Measurements from ENCODE around the gene SREBF1. TPM values are rescaled to one million over a fixed set of nuclear protein-coding genes. Genes with fewer than 3 reads are reported as not detected.

The SREBF1 gene
- total and polyA plus RNA-seq, 4 donors: 27.5 to 71.8 (median 45.8) TPM

GRCh38 chr17:17849147-17849820, 12.5 kb upstream of the SREBF1 start:
- Histone ChIP-seq H3K36me3 (ENCODE audit: control insufficient read depth, insufficient read depth, low read length) (peaks cover 61% of the 10 kb centered on the region), H3K9me3 (ENCODE audit: control insufficient read depth, insufficient read depth, low read length) (no peaks in the 10 kb centered on the region), H3K4me1 (ENCODE audit: control insufficient read depth, insufficient read depth, low read length) (peaks cover 44% of the 10 kb centered on the region), H3K27me3 (ENCODE audit: control insufficient read depth, insufficient read depth, low read length) (no peaks in the 10 kb centered on the region), H3K27ac (ENCODE audit: low read depth, low read length) (peak overlapping the region; percentile 73), H3K4me3 (ENCODE audit: low read depth, low read length) (no peak overlapping the region)
- 47% methylated on average over 5 of the region's 5 CpGs for WGBS (ENCODE audit: insufficient coverage)
- peak in 1 of 6 donors; percentile 61 for DNase-seq (ENCODE audit: low read depth in 4 of 6, low spot score in 6 of 6)

GRCh38 chr17:17848311-17849082, 11.7 kb upstream of the SREBF1 start:
- no peak overlapping the region for H3K4me3 ChIP-seq (ENCODE audit: low read depth, low read length)
- H3K27ac ChIP-seq (ENCODE audit: low read depth, low read length): no peak overlapping the region
- H3K36me3 ChIP-seq (ENCODE audit: control insufficient read depth, insufficient read depth, low read length): peaks cover 67% of the 10 kb centered on the region
- 95% methylated on average over 8 of the region's 10 CpGs for WGBS (ENCODE audit: insufficient coverage)
- peaks cover 45% of the 10 kb centered on the region for H3K4me1 ChIP-seq (ENCODE audit: control insufficient read depth, insufficient read depth, low read length)
- H3K9me3 ChIP-seq (ENCODE audit: control insufficient read depth, insufficient read depth, low read length): no peaks in the 10 kb centered on the region
- no peaks in the 10 kb centered on the region for H3K27me3 ChIP-seq (ENCODE audit: control insufficient read depth, insufficient read depth, low read length)
- DNase-seq (ENCODE audit: low read depth in 4 of 6, low spot score in 6 of 6): no peak

GRCh38 chr17:17847726-17848125, 10.9 kb upstream of the SREBF1 start:
- 57% methylated on average over 1 of the region's 5 CpGs for WGBS (ENCODE audit: insufficient coverage)
- Histone ChIP-seq H3K27me3 (ENCODE audit: control insufficient read depth, insufficient read depth, low read length) (no peaks in the 10 kb centered on the region), H3K9me3 (ENCODE audit: control insufficient read depth, insufficient read depth, low read length) (no peaks in the 10 kb centered on the region), H3K36me3 (ENCODE audit: control insufficient read depth, insufficient read depth, low read length) (peaks cover 67% of the 10 kb centered on the region), H3K4me1 (ENCODE audit: control insufficient read depth, insufficient read depth, low read length) (peaks cover 45% of the 10 kb centered on the region), H3K27ac (ENCODE audit: low read depth, low read length) (no peak overlapping the region), H3K4me3 (ENCODE audit: low read depth, low read length) (no peak overlapping the region)
- no peak for DNase-seq (ENCODE audit: low read depth in 4 of 6, low spot score in 6 of 6)

- no peak overlapping the region for H3K27ac ChIP-seq (ENCODE audit: low read depth, low read length)
- peaks cover 50% of the 10 kb centered on the region for H3K4me1 ChIP-seq (ENCODE audit: control insufficient read depth, insufficient read depth, low read length)
- no peaks in the 10 kb centered on the region for H3K9me3 ChIP-seq (ENCODE audit: control insufficient read depth, insufficient read depth, low read length)
- no peak for DNase-seq (ENCODE audit: low read depth in 4 of 6, low spot score in 6 of 6)
- peaks cover 67% of the 10 kb centered on the region for H3K36me3 ChIP-seq (ENCODE audit: control insufficient read depth, insufficient read depth, low read length)
- 76% methylated on average over 15 of the region's 17 CpGs for WGBS (ENCODE audit: insufficient coverage)
- no peaks in the 10 kb centered on the region for H3K27me3 ChIP-seq (ENCODE audit: control insufficient read depth, insufficient read depth, low read length)
- H3K4me3 ChIP-seq (ENCODE audit: low read depth, low read length): no peak overlapping the region
Measured at GRCh38 chr17:17847118-17847689, 10.4 kb upstream of the SREBF1 start.

GRCh38 chr17:17846645-17847044, 9.9 kb upstream of the SREBF1 start:
- H3K4me1 ChIP-seq (ENCODE audit: control insufficient read depth, insufficient read depth, low read length): peaks cover 53% of the 10 kb centered on the region
- no peak overlapping the region for H3K27ac ChIP-seq (ENCODE audit: low read depth, low read length)
- H3K4me3 ChIP-seq (ENCODE audit: low read depth, low read length): no peak overlapping the region
- WGBS (ENCODE audit: insufficient coverage): 68% methylated on average over 6 of the region's 8 CpGs
- peaks cover 67% of the 10 kb centered on the region for H3K36me3 ChIP-seq (ENCODE audit: control insufficient read depth, insufficient read depth, low read length)
- H3K9me3 ChIP-seq (ENCODE audit: control insufficient read depth, insufficient read depth, low read length): no peaks in the 10 kb centered on the region
- H3K27me3 ChIP-seq (ENCODE audit: control insufficient read depth, insufficient read depth, low read length): no peaks in the 10 kb centered on the region
- DNase-seq (ENCODE audit: low read depth in 4 of 6, low spot score in 6 of 6): no peak

GRCh38 chr17:17846003-17846402, 9.2 kb upstream of the SREBF1 start:
- peaks cover 52% of the 10 kb centered on the region for H3K4me1 ChIP-seq (ENCODE audit: control insufficient read depth, insufficient read depth, low read length)

GRCh38 chr17:17845046-17845775, 8.4 kb upstream of the SREBF1 start:
- no peak overlapping the region for H3K4me3 ChIP-seq (ENCODE audit: low read depth, low read length)
- H3K27ac ChIP-seq (ENCODE audit: low read depth, low read length): no peak overlapping the region
- no peak for DNase-seq (ENCODE audit: low read depth in 4 of 6, low spot score in 6 of 6)
- peaks cover 56% of the 10 kb centered on the region for H3K36me3 ChIP-seq (ENCODE audit: control insufficient read depth, insufficient read depth, low read length)
- peaks cover 53% of the 10 kb centered on the region for H3K4me1 ChIP-seq (ENCODE audit: control insufficient read depth, insufficient read depth, low read length)
- 72% methylated on average over 13 of the region's 13 CpGs for WGBS (ENCODE audit: insufficient coverage)
- H3K9me3 ChIP-seq (ENCODE audit: control insufficient read depth, insufficient read depth, low read length): no peaks in the 10 kb centered on the region
- H3K27me3 ChIP-seq (ENCODE audit: control insufficient read depth, insufficient read depth, low read length): no peaks in the 10 kb centered on the region

More at GRCh38 chr17:17846003-17846402, 9.2 kb upstream of the SREBF1 start:
- H3K9me3 ChIP-seq (ENCODE audit: control insufficient read depth, insufficient read depth, low read length): no peaks in the 10 kb centered on the region
- peaks cover 63% of the 10 kb centered on the region for H3K36me3 ChIP-seq (ENCODE audit: control insufficient read depth, insufficient read depth, low read length)
- DNase-seq (ENCODE audit: low read depth in 4 of 6, low spot score in 6 of 6): no peak
- 57% methylated on average over 8 of the region's 8 CpGs for WGBS (ENCODE audit: insufficient coverage)
- H3K4me3 ChIP-seq (ENCODE audit: low read depth, low read length): no peak overlapping the region
- no peaks in the 10 kb centered on the region for H3K27me3 ChIP-seq (ENCODE audit: control insufficient read depth, insufficient read depth, low read length)
- no peak overlapping the region for H3K27ac ChIP-seq (ENCODE audit: low read depth, low read length)

- 74% methylated on average over 3 of the region's 6 CpGs for WGBS (ENCODE audit: insufficient coverage)
- Histone ChIP-seq H3K36me3 (ENCODE audit: control insufficient read depth, insufficient read depth, low read length) (peaks cover 50% of the 10 kb centered on the region), H3K4me1 (ENCODE audit: control insufficient read depth, insufficient read depth, low read length) (peaks cover 53% of the 10 kb centered on the region), H3K27ac (ENCODE audit: low read depth, low read length) (no peak overlapping the region), H3K9me3 (ENCODE audit: control insufficient read depth, insufficient read depth, low read length) (no peaks in the 10 kb centered on the region), H3K4me3 (ENCODE audit: low read depth, low read length) (no peak overlapping the region), H3K27me3 (ENCODE audit: control insufficient read depth, insufficient read depth, low read length) (no peaks in the 10 kb centered on the region)
- DNase-seq (ENCODE audit: low read depth in 4 of 6, low spot score in 6 of 6): no peak
Measured at GRCh38 chr17:17844500-17844899, 7.7 kb upstream of the SREBF1 start.

- Histone ChIP-seq H3K27me3 (ENCODE audit: control insufficient read depth, insufficient read depth, low read length) (no peaks in the 10 kb centered on the region), H3K9me3 (ENCODE audit: control insufficient read depth, insufficient read depth, low read length) (no peaks in the 10 kb centered on the region), H3K4me1 (ENCODE audit: control insufficient read depth, insufficient read depth, low read length) (peaks cover 53% of the 10 kb centered on the region), H3K27ac (ENCODE audit: low read depth, low read length) (no peak overlapping the region), H3K36me3 (ENCODE audit: control insufficient read depth, insufficient read depth, low read length) (peaks cover 49% of the 10 kb centered on the region), H3K4me3 (ENCODE audit: low read depth, low read length) (no peak overlapping the region)
- WGBS (ENCODE audit: insufficient coverage): 54% methylated on average over 7 of the region's 7 CpGs
- no peak for DNase-seq (ENCODE audit: low read depth in 4 of 6, low spot score in 6 of 6)
Measured at GRCh38 chr17:17844079-17844478, 7.3 kb upstream of the SREBF1 start.
